Stomach (tissue), 4 donors: ENCODE results near the gene SSBP3.

Experiments
- EP300 ChIP-seq: sonication (generic); formaldehyde crosslinking; IDR thresholded peaks from one replicate; pipeline ENCODE4 v1.6.1; 2017; ENCODE audit warnings: antibody characterized with exemption
- POLR2A ChIP-seq, 4 donors: fragments of 450-650 bp; IDR thresholded peaks; one replicate each; pipeline ENCODE4 v1.6.1; 2016; ENCODE audit warnings: antibody characterized with exemption in 4 of 4, control low read depth in 2 of 4, mild to moderate bottlenecking in 1 of 4, moderate library complexity in 1 of 4
- TF ChIP-seq, protein P1 (sequence below), 7 experiments: fragments of 450-650 bp in 4 of 7; fragments of 200-600 bp in 3 of 7; sonication (generic) in 3 of 7; IDR thresholded peaks; one replicate each; pipeline ENCODE4 v1.5.1; 2016 to 2019; ENCODE audit warnings: antibody characterized with exemption in 7 of 7, control low read depth in 2 of 7, mild to moderate bottlenecking in 1 of 7

DNA sequence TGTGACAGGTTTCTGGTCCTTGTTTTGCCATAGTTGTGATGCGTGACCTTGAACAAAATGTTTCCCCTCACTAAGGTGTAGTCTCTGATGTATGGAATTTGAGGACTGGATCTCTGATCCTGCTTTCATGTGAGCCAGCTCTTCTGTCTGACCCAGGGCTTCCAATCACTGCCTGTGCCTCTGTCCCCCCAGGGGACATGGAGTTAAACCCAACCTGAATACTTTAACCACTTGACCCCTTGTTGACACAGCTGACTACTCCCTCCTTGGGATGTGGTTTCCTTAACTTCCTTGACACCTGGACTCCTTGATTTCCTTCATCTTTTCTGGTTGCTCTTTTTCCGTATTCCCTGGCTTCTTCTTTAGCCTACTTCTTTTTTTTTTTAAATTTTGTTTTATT is 36.0 kb upstream of the SSBP3 start:
- TF ChIP-seq EP300 (no peak), POLR2A (IDR thresholded peaks at IDR 0.05) (no peak)
- TF ChIP-seq, protein P1, sequence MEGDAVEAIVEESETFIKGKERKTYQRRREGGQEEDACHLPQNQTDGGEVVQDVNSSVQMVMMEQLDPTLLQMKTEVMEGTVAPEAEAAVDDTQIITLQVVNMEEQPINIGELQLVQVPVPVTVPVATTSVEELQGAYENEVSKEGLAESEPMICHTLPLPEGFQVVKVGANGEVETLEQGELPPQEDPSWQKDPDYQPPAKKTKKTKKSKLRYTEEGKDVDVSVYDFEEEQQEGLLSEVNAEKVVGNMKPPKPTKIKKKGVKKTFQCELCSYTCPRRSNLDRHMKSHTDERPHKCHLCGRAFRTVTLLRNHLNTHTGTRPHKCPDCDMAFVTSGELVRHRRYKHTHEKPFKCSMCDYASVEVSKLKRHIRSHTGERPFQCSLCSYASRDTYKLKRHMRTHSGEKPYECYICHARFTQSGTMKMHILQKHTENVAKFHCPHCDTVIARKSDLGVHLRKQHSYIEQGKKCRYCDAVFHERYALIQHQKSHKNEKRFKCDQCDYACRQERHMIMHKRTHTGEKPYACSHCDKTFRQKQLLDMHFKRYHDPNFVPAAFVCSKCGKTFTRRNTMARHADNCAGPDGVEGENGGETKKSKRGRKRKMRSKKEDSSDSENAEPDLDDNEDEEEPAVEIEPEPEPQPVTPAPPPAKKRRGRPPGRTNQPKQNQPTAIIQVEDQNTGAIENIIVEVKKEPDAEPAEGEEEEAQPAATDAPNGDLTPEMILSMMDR (IDR thresholded peaks at IDR 0.05) = no peak
